ENCODE results near the gene APBB2.
A peak's percentile ranks its signal among the peaks of the same experiment; 100 is the strongest.
"Not testable (repeated sequence)": the region's sequence is repeated elsewhere in the genome, so short reads cannot be mapped to it uniquely, and the experiment has no call there.

APBB2 gene

GRCh38 chr4:40939856-40940255 lies 274.5 kb downstream of the APBB2 start:
- DNase-seq (ENCODE audit: low read depth), result no peak

DNA sequence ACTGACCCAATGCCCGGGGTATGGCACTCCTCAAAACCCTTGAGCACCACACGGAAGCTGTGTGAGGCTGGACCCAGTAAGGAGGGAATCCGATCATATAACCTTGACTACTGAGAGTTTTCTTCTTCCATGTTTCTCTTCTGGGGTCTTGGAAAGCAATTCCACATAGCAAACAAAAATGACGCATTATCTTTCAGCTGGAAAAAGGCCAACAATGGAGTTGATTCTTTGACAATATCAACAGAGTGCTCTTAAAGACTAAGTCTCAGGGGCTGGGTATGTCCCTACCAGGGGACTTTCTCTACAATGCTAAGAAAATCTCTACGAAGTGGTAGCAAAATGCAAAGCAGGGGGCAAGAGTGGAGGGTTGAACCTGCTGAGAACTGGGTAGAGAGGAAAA lies 276.0 kb downstream of the APBB2 start:
- DNase-seq (ENCODE audit: low read depth), result no peak

GRCh38 chr4:40937140-40937725 lies 277.1 kb downstream of the APBB2 start:
- DNase-seq (ENCODE audit: low read depth), result no peak

GRCh38 chr4:40934676-40935075 lies 279.7 kb downstream of the APBB2 start:
- no peak for DNase-seq (ENCODE audit: low read depth)

GRCh38 chr4:40933272-40934053 lies 280.9 kb downstream of the APBB2 start:
- DNase-seq (ENCODE audit: low read depth), result peak; percentile 27

DNA sequence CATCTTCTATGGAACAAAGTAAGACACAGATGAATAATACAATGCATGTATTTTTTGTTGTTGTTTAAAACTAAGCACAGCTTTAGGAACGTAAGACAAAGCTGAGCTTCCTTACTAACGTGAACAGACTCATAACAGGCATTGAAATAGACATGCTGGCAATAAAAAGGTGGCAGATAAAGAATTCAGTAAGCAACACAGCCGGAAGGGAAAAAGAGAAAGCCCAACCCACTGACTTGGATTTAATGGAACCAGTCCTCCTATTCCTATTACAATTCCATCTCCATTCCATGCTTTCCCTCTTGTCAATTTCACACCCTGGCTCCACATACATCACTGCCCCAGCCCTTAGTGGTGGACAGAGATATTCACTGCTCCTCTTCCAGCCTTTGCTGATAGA lies 282.5 kb downstream of the APBB2 start:
- no peak for DNase-seq (ENCODE audit: low read depth)

DNA sequence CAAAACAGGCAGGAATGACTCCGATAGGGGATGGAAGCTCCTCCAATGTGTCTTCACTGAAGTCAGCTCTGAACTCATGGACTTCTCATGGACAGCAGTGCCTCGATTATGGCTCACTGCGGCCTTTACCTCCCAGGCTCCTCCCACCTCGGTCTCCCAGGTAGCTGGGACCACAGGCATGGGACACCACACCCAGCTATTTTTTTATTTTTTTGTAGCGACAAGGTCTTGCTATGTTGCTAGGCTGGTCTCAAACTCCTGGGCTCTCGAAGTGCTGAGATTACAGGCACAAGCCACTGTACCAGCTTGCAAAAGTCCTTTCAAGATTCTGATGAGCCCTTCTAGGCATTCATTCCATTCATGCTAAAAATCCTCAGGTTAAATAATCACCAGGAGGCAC lies 283.1 kb downstream of the APBB2 start:
- no peak for DNase-seq (ENCODE audit: low read depth)

GRCh38 chr4:40927074-40927473 lies 287.3 kb downstream of the APBB2 start:
- DNase-seq (ENCODE audit: low read depth), result no peak

DNA sequence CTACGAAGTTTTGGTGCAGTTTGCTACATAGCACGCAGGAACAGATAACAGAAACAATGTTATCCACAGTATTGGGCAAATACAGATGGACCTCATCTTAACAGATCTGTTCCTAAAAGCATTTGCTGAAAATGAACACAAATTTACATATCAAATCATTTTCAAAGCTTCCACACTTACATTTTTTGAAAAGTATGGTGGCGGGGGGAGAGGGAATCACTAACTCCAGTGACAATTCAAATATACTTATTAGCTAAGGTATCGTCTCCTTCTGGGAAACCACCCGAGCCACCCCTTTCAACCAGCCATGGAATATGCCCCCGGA lies 289.6 kb downstream of the APBB2 start:
- no peak for DNase-seq (ENCODE audit: low read depth)

DNA sequence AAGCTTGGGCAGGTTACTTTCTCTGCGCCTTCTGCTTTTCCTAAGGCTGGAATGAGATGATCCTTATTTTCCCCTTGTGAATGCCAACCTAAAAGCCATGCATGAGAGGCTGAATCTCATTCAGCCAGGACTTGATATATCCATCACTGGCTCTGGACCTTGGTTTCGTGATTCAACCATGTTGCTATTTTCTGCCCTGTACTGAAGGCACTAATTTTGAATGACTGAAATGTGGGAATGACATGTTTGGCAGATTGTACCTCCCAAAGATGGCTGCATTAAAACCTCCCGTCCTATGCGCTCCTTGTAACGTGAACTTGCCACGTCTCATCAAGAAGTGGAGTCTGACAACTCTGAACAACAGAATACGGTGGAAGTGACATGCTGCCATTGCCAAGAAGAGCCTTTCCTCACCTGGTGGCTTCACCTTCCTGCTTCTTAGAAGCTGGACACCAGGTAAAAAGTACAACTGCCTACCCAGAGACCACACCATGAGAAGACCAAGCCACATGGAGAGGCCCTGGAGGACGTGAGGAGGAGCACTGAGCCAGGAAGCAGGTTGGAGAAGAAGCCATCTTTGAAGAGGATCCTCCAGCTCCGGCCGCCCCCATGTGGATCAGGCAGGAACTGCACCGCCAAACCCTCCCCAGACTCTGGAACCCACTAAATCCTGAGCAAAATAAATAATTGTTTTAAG lies 290.1 kb downstream of the APBB2 start:
- peak; percentile 72 for DNase-seq (ENCODE audit: low read depth)

DNA sequence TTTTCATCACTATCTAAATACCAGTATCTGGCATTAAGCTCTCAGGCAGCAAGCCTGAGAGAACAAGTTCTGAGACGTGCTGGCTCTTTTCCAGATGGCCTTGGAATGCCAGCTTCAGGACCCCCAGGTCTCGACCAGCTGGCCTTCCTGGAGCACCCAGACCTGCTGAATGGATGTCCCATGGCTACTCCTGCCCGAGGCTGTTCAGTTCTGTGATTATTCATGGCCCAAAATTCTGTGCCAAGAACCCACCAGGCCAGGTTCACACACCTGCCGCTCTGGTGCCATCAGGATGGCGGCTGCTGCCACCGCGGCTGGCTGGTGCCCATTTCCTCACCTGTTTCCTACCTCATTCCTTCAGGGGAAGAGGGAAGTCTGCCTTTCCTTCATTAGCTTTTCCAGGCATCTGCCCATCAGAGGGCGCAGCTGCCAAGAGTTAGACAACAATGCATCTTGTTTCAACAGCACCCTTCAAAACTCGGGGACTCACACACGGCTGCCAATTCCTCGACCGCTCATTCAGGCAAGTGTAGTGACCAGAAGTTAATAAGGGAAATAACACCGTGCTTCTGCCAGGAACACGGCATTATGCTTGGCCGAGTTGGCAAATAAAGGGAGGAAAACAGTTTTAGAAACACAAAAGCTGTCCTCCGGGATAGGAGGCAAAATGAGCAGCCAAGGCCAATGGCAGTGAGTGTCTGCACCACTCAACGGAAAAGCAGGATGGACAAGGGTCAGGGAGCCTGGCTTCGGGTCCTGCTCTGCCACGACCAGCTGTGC lies 290.8 kb downstream of the APBB2 start:
- DNase-seq (ENCODE audit: low read depth), result no peak

DNA sequence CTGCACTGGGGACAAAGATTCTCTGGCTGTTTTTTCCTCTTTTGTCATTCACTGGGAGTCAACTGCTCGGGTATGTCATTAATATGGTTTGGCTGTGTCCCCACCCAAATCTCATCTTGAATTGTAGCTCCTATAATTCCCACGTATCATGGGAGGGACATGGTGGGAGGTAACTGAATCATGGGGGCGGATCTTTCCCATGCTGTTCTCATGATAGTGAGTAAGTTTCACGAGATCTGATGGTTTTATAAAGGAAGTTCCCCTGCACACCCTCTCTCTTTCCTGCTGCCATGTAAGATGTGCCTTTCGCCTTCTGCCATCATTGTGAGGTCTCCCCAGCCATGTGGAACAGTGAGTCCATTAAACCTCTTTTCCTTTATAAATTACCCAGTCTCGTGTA lies 294.4 kb downstream of the APBB2 start:
- not testable (repeated sequence) for DNase-seq (ENCODE audit: low read depth)

DNA sequence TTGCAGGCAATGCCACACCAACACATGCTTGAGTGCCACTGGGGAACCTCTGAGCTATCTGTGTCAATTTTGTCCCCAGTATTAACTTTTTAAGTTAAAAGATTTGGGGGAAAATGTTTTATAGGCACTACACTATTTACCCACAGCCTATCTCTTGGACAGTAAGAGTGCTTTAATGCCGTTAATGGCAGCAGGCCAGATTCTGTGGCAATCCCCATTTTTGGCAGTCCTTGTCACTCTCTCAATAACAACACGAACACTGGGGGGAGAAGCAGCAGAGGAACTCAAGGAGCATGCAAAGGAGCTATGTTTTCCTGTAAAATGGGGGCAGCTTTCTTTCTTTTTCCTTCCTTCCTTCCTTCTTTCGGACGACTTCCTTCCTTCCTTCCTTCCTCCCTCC lies 296.0 kb downstream of the APBB2 start:
- peak; percentile 94 for DNase-seq (ENCODE audit: low read depth)

- peak; percentile 26 for DNase-seq (ENCODE audit: low read depth)
These were observed 297.5 kb downstream of the APBB2 start for GRCh38 chr4:40916880-40917279.

DNA sequence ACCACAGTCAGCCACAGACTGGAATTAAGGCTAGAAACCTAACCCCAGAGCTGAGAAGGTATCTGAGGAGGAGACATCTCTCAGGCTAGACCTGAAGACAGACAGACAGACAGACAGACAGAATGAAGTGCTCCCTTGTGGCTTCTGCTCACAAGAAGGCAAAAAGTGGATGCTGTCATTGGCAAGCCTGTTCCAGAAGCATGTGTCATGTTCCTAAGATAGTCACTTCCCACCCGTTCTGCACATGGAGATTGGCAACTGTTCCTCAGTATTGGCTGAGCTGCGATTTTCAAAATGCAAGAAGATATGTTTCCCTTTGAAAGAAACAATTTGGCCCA lies 298.2 kb downstream of the APBB2 start:
- DNase-seq (ENCODE audit: low read depth), result peak; percentile 82

- DNase-seq (ENCODE audit: low read depth), result peak; percentile 72
These were observed 298.8 kb downstream of the APBB2 start for GRCh38 chr4:40915318-40916217.

GRCh38 chr4:40912460-40913184 lies 301.7 kb downstream of the APBB2 start:
- peak; percentile 74 for DNase-seq (ENCODE audit: low read depth)

DNA sequence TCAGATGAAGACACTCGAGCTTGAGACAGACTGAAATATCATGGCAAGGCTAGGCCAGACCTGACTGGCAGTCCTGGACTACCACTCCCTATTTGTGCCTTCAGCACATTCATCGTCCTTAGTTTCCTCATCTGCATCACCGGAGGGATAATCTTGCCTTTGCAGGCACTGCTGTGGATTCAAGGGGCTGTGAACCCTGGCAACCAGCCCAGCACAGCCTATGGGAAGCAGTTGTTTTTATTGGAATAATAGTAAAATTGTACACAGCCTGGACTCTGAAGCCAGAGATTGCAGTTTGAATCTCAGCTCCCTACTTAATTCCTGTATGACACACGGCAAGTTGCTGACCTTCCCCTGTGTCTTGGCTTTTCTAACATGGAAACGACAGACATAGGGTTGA lies 303.6 kb downstream of the APBB2 start:
- DNase-seq (ENCODE audit: low read depth), result peak; percentile 57

DNA sequence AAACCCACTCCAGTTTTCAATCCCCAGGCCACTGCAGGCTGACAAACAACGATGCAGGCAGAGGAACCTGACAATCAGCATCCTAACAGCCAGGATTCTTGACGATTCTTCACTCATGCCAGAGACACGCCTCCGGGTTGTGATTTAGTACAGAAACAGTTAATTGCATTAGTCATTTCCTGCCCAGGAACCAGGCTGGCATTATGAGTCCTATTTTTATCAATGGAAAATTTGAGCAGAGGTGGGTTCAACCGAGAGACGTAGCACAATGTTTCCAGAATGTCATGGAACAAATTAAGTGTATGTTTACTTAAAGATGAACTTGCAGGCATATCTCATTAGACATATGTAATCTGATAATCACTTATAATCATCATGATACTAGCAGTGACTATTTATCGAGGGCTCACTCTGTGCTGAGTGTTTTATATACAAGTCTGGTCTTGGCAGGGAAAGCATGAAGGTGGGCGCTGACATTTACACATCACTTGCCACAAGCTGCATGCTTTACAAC lies 304.9 kb downstream of the APBB2 start:
- DNase-seq (ENCODE audit: low read depth), result peak; percentile 89

GRCh38 chr4:40908702-40909362 lies 305.5 kb downstream of the APBB2 start:
- peak; percentile 85 for DNase-seq (ENCODE audit: low read depth)
